IPS-11a (cell line): ENCODE measurements around the gene LRP1B.
"Not testable (repeated sequence)": the region's sequence is repeated elsewhere in the genome, so short reads cannot be mapped to it uniquely, and the experiment has no call there.

Experiments
- H3K4me3 ChIP-seq: one replicate; pipeline ENCODE4 v1.5.1; 2013; ENCODE audit warnings: low read depth, low read length, control low read depth

Gene LRP1B

GRCh38 chr2:142104134-142104758 is 26.6 kb downstream of the LRP1B start:
- H3K4me3 ChIP-seq, result no peak overlapping the region

- H3K4me3 ChIP-seq, result no peak overlapping the region
Observed at GRCh38 chr2:142100970-142101369, 29.8 kb downstream of the LRP1B start.

- no peak overlapping the region for H3K4me3 ChIP-seq
Observed at GRCh38 chr2:142100139-142100873, 30.5 kb downstream of the LRP1B start.

GRCh38 chr2:142097711-142098110 is 33.1 kb downstream of the LRP1B start:
- H3K4me3 ChIP-seq, result no peak overlapping the region

GRCh38 chr2:142095647-142096046 is 35.2 kb downstream of the LRP1B start:
- H3K4me3 ChIP-seq, result no peak overlapping the region

- no peak overlapping the region for H3K4me3 ChIP-seq
Observed at GRCh38 chr2:142094233-142094632, 36.6 kb downstream of the LRP1B start.

- no peak overlapping the region for H3K4me3 ChIP-seq
Observed at GRCh38 chr2:142088058-142088568, 42.7 kb downstream of the LRP1B start.

- not testable (repeated sequence) for H3K4me3 ChIP-seq
Observed at GRCh38 chr2:142087585-142087984, 43.2 kb downstream of the LRP1B start.

GRCh38 chr2:142082368-142082767 is 48.4 kb downstream of the LRP1B start:
- no peak overlapping the region for H3K4me3 ChIP-seq

GRCh38 chr2:142076317-142076716 is 54.5 kb downstream of the LRP1B start:
- no peak overlapping the region for H3K4me3 ChIP-seq

- no peak overlapping the region for H3K4me3 ChIP-seq
Observed at GRCh38 chr2:142075826-142076225, 55.0 kb downstream of the LRP1B start.

- H3K4me3 ChIP-seq, result no peak overlapping the region
Observed at GRCh38 chr2:142069251-142069888, 61.4 kb downstream of the LRP1B start.

- H3K4me3 ChIP-seq, result no peak overlapping the region
Observed at GRCh38 chr2:142065700-142066099, 65.1 kb downstream of the LRP1B start.

GRCh38 chr2:142065156-142065555 is 65.7 kb downstream of the LRP1B start:
- no peak overlapping the region for H3K4me3 ChIP-seq

- no peak overlapping the region for H3K4me3 ChIP-seq
Observed at GRCh38 chr2:142061733-142062132, 69.1 kb downstream of the LRP1B start.

GRCh38 chr2:142058149-142058548 is 72.7 kb downstream of the LRP1B start:
- no peak overlapping the region for H3K4me3 ChIP-seq

- H3K4me3 ChIP-seq, result no peak overlapping the region
Observed at GRCh38 chr2:142056784-142057183, 74.0 kb downstream of the LRP1B start.

- H3K4me3 ChIP-seq, result no peak overlapping the region
Observed at GRCh38 chr2:142052220-142052863, 78.5 kb downstream of the LRP1B start.

GRCh38 chr2:142048581-142048980 is 82.2 kb downstream of the LRP1B start:
- H3K4me3 ChIP-seq, result no peak overlapping the region

- H3K4me3 ChIP-seq, result no peak overlapping the region
Observed at GRCh38 chr2:142045641-142046040, 85.2 kb downstream of the LRP1B start.

- H3K4me3 ChIP-seq, result no peak overlapping the region
Observed at GRCh38 chr2:142044197-142044596, 86.6 kb downstream of the LRP1B start.
